A673 (cell line): ENCODE results near the gene LIF.

Source experiments
- CTCF ChIP-seq: fragments of 300-800, 200-600 bp; sonication (generic); conservative IDR thresholded peaks from 2 replicates; pipeline ENCODE4 v1.5.1; 2017; ENCODE audit warnings: low read depth, mild to moderate bottlenecking, antibody characterized with exemption, low read length, moderate library complexity, mixed read lengths
- EZH2 ChIP-seq: fragments of 200-600 bp; sonication (generic); IDR thresholded peaks from 2 replicates; pipeline ENCODE4 v1.6.1; 2017; ENCODE audit warnings: borderline replicate concordance, low read depth, mild to moderate bottlenecking, mixed read lengths, antibody characterized with exemption, low read length; ENCODE audit not compliant: poor library complexity, severe bottlenecking

- TF ChIP-seq CTCF (no peak), EZH2 (no peak)
Observed at GRCh38 chr22:30244066-30244465, 2.5 kb downstream of the LIF start.
